HG03108 (cell line): ENCODE measurements around the gene GNB5.

ENCODE experiments used
- ATAC-seq: cut with Tn5 transposase; IDR thresholded peaks from one replicate; pipeline ENCODE4 v1.9.1; 2021; ENCODE audit warnings: moderate library complexity; ENCODE audit not compliant: unreplicated experiment

Gene GNB5

GRCh38 chr15:52146776-52147175 is 44.4 kb downstream of the GNB5 start:
- ATAC-seq = no peak

- ATAC-seq = no peak
Observed at GRCh38 chr15:52146261-52146660, 44.9 kb downstream of the GNB5 start.

- ATAC-seq = no peak
Observed at GRCh38 chr15:52144656-52145178, 46.5 kb downstream of the GNB5 start.

- no peak for ATAC-seq
Observed at GRCh38 chr15:52143873-52144272, 47.3 kb downstream of the GNB5 start.

- ATAC-seq = no peak
Observed at GRCh38 chr15:52140646-52141045, 50.5 kb downstream of the GNB5 start.

- ATAC-seq = no peak
Observed at GRCh38 chr15:52139599-52140462, 51.4 kb downstream of the GNB5 start.

- no peak for ATAC-seq
Observed at GRCh38 chr15:52137432-52138357, 53.5 kb downstream of the GNB5 start.

GRCh38 chr15:52136442-52136980 is 54.7 kb downstream of the GNB5 start:
- no peak for ATAC-seq

- ATAC-seq = no peak
Observed at GRCh38 chr15:52134502-52135144, 56.6 kb downstream of the GNB5 start.

GRCh38 chr15:52133510-52134220 is 57.5 kb downstream of the GNB5 start:
- ATAC-seq = no peak

- ATAC-seq = no peak
Observed at GRCh38 chr15:52132066-52132465, 59.1 kb downstream of the GNB5 start.

- ATAC-seq = no peak
Observed at GRCh38 chr15:52128568-52128967, 62.6 kb downstream of the GNB5 start.

GRCh38 chr15:52124270-52124880 is 66.8 kb downstream of the GNB5 start:
- no peak for ATAC-seq

- ATAC-seq = no peak
Observed at GRCh38 chr15:52121896-52122295, 69.3 kb downstream of the GNB5 start.

- ATAC-seq = no peak
Observed at GRCh38 chr15:52121006-52121405, 70.2 kb downstream of the GNB5 start.

- ATAC-seq = no peak
Observed at GRCh38 chr15:52120488-52120887, 70.7 kb downstream of the GNB5 start.

GRCh38 chr15:52118969-52119749 is 72.0 kb downstream of the GNB5 start:
- ATAC-seq = no peak

GRCh38 chr15:52117549-52117948 is 73.6 kb downstream of the GNB5 start:
- ATAC-seq = no peak
